ENCODE results near the gene FOXD4L6.
"Not testable (repeated sequence)": the region's sequence is repeated elsewhere in the genome, so short reads cannot be mapped to it uniquely, and the experiment has no call there.

DNA sequence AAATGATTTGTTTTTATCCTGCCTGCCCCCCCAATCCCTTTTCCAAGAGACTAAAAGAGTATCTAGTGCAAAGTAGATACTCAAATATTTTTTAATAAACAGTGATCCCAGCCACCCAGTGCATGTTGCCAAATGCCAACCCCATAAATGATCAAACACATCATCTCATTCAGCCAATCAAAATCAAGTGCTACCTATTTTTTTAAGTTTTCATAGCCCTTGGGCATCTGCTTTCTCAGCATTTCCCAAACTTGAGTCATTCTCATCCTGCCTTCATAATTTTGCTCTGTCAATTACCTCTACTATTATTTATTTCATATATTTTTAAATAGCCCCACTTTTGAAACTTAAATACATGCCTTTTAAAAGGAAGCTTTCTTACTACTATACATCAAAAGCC, 37.6 kb downstream of the FOXD4L6 start:
- TF ChIP-seq, protein P1, sequence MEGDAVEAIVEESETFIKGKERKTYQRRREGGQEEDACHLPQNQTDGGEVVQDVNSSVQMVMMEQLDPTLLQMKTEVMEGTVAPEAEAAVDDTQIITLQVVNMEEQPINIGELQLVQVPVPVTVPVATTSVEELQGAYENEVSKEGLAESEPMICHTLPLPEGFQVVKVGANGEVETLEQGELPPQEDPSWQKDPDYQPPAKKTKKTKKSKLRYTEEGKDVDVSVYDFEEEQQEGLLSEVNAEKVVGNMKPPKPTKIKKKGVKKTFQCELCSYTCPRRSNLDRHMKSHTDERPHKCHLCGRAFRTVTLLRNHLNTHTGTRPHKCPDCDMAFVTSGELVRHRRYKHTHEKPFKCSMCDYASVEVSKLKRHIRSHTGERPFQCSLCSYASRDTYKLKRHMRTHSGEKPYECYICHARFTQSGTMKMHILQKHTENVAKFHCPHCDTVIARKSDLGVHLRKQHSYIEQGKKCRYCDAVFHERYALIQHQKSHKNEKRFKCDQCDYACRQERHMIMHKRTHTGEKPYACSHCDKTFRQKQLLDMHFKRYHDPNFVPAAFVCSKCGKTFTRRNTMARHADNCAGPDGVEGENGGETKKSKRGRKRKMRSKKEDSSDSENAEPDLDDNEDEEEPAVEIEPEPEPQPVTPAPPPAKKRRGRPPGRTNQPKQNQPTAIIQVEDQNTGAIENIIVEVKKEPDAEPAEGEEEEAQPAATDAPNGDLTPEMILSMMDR (IDR thresholded peaks at IDR 0.05): not testable (repeated sequence)
- not testable (repeated sequence) for TF ChIP-seq SIN3A (IDR thresholded peaks at IDR 0.05; ENCODE audit: borderline replicate concordance, low read depth, low read length); GABPA (IDR thresholded peaks at IDR 0.05; ENCODE audit: low read depth); TCF12 (IDR thresholded peaks at IDR 0.05); FOXJ3 (CRISPR knock-in tag; IDR thresholded peaks at IDR 0.05); POLR2AphosphoS5 (IDR thresholded peaks at IDR 0.05; ENCODE audit: low read depth, low read length); SMC3 (IDR thresholded peaks at IDR 0.05; ENCODE audit: low read depth, low read length); EP300 (IDR thresholded peaks at IDR 0.05; ENCODE audit: borderline replicate concordance in 1 of 2, low read depth in 1 of 2, low read length in 1 of 2); YY1 (IDR thresholded peaks at IDR 0.05; ENCODE audit: low read depth)
- TF ChIP-seq, protein P2, sequence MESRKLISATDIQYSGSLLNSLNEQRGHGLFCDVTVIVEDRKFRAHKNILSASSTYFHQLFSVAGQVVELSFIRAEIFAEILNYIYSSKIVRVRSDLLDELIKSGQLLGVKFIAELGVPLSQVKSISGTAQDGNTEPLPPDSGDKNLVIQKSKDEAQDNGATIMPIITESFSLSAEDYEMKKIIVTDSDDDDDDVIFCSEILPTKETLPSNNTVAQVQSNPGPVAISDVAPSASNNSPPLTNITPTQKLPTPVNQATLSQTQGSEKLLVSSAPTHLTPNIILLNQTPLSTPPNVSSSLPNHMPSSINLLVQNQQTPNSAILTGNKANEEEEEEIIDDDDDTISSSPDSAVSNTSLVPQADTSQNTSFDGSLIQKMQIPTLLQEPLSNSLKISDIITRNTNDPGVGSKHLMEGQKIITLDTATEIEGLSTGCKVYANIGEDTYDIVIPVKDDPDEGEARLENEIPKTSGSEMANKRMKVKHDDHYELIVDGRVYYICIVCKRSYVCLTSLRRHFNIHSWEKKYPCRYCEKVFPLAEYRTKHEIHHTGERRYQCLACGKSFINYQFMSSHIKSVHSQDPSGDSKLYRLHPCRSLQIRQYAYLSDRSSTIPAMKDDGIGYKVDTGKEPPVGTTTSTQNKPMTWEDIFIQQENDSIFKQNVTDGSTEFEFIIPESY (IDR thresholded peaks at IDR 0.05; ENCODE audit: borderline replicate concordance, low read depth): not testable (repeated sequence)
- TF ChIP-seq, protein P3, sequence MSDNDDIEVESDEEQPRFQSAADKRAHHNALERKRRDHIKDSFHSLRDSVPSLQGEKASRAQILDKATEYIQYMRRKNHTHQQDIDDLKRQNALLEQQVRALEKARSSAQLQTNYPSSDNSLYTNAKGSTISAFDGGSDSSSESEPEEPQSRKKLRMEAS (IDR thresholded peaks at IDR 0.05; ENCODE audit: low read depth): not testable (repeated sequence)

All from SK-N-SH (cell line).